HG02840 (cell line): ENCODE data around the gene CPEB1.

Source experiments
- ATAC-seq: cut with Tn5 transposase; IDR thresholded peaks from one replicate; pipeline ENCODE4 v1.9.1; 2021; ENCODE audit warnings: mild to moderate bottlenecking, moderate library complexity, moderate number of reproducible peaks; ENCODE audit not compliant: unreplicated experiment, low FRiP score

The CPEB1 gene

DNA sequence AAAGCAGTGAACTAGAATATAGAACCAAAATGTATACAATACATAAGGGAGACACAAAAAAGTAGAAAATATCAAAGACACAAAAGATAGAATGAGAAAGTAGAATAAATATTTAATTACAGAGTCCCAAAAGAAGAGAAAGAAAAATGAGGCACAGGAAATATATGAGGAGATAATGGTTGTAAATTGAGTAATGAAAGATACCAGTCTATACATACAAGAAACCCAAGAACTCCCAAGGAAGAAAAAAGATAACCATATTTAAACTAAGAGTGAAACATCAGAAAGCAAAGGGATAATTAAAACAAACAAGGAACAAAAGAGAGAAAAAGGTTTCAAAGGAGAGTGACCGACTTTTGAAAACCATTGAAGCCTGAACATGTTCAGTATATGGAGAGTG is 47.3 kb downstream of the CPEB1 start:
- ATAC-seq: no peak

DNA sequence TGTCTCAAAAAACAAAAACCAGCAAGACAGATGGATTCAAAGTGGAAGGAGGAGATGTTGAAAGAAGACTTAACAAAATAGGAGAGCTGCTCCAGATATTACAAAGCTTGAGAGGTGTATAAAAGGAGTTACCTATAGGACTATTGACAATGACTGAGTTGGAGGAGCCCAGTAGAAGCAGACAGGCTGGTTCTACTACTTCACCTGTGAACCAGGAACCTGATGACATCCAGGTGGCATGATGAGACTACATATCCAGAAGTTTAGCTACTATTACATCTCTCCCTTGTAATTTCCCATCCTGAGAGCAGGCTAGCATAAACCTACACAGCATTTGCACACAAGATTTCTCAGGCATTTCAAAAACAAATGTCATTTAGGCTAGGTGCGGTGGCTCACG is 49.3 kb downstream of the CPEB1 start:
- ATAC-seq: no peak

DNA sequence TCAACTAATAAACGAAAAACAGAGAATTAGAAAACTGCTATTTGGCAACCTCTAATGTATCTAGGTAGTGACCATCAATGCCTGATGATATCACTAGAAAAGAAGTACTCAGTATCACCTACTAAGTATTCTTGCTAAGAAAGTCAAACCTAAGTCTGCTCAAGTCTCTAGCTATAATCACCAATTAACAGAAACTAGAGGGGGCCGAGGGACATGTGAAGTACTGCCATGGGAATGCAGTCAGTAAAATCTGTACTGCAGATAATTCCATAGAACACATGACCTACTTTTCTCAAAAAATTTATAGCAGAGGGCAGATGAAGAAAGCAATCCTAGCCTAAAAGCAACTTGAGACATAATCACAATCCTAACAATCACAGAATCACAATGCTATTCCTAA is 51.4 kb downstream of the CPEB1 start:
- no peak for ATAC-seq

DNA sequence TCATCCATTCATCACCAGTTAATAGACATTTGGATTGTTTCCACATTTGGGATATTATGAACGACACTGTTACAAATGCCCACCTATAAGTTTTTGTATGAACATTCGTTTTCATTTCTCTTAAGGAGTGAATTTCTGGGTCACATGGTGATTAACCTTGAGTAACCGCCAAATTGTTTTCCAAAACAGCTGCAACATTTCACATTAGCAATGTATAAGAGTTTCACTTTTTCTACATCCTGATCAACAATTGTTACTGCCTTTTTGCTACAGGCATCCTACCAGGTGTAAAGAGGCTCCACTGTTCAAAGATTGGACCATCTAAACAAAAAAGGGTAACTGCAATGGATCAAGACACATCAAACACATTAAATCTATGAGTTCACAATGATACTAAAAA is 52.0 kb downstream of the CPEB1 start:
- no peak for ATAC-seq

DNA sequence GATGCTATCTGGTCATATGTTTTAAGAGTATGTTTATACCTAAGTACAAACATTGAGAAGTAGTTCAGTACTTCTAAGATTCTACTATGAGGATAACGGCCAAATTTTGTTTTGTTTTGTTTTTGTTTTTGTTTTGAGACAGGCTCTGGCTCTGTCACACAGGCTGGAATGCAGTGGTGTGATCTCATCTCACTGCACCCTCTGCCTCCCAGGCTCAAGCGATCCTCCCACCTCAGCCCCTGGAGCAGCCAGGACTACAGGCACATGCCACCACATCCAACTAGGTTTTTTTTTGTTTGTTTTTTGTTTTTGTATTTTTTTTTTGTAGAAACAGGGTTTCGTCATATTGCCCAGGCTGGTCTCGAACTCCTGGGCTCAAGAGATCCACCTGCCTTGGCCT is 59.4 kb downstream of the CPEB1 start:
- no peak for ATAC-seq

DNA sequence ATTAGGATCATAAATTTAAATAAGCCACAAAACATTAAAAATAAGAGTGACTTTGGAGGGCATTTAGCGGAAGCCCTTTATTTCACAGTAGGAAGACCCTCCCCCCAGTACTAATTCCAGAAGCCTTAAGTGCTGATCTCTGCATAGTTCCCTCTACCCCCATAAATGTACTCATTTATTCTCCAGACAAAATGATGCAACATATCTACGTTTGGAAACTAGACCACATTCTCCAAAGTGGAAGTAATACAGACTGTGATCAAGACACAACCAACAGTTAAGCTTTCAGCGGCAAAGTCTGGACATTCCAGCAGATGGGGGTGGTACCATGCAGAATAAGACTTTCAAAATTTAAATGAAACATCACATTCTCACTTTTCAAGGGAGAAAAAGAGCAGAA is 62.1 kb downstream of the CPEB1 start:
- no peak for ATAC-seq

DNA sequence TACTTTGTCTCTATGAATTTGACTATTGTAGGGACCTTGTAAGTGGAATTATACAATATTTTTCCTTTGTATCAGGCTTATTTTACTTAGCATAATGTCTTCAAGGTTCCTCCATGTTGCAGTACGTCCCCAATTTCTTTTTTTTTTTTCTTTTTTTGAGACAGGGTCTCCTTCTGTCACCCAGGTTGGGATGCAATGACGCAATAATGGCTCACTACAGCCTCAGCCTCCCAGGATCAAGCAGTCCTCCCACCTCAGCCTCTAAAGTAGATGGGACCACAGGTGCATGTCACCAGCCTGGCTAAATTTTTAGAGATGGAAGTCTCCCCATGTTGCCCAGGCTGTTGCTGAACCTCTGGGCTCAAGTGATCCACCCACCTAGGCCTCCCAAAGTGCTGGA is 66.5 kb downstream of the CPEB1 start:
- ATAC-seq: no peak

DNA sequence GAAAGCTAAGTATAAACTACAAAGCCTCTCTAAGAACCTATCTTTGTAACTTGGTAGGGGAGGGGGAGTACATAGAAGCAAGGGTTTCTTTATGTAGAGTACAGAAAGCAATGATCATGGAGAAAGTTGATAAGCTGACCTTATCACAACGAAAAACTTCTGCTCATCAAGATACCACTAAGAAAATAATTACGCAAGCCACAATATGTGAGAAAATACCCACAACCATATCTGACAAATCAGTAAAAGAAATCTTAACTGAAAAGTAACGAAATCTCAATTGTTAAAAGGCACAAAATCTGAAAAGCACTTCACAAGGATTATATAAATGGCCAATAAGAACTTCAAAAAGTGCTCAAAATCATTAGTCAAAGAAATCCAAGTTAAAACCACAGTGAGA is 71.8 kb downstream of the CPEB1 start:
- no peak for ATAC-seq

DNA sequence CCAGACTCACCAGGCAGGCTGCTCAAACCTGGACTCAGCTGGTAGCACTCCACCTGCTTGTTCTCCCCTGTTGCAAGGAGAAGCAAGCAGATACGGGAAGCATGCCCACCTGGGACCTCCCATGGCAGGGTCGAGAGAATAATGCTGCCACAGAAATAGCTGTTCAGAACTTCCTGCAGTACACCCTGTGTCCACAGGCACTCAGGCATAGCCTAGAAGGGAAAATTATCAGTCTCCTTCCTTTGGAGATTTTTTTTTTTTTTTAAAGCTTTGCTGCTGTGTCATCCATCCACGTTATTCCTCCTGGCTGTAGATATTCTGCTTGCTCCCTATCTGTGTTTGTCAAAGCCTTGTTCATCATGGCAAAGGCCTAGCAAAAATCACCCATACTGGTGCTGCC is 74.2 kb downstream of the CPEB1 start:
- no peak for ATAC-seq

DNA sequence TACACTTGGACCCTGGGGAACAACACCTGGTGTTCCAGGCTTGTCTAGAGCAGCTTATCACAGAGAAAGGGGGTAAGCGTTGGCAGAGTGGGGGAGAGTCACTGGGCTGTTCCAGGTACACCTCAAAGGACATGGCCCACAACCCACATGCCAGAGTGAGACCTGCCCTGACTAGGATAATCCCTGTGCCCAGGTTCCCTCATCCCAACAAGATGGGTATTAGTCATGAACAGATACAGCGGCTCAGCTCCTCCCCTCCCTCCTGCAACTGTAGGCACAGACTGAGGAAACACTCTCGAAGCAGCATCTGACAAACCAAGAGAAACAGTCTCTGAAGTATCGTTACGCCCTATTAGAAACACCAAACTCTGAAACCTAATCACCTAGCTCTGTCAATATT is 74.9 kb downstream of the CPEB1 start:
- ATAC-seq: no peak

DNA sequence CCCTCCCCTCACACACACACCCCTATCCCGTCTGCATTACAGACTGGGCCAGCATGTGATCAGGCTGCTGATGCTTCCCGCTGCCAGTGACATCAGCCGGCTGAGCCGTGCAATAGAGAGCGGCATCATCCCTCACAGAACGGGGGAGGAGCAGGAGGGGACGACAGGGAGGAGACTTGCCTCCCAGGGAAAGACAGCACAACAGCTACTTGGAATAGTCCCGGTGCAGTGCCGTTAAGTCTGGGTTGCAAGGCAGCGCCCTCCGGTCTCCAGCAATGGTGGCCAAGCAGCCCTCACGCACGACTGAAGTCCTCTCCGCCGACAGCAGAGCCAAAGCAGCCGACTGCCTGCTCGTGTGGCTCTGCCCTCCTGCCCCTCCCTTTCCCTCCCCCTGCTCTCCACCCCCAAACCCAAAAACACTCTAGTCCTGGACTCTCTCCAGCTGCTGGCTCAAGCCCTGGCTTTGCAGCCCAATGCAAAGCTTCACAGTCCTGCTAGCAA is 75.4 kb downstream of the CPEB1 start:
- no peak for ATAC-seq

DNA sequence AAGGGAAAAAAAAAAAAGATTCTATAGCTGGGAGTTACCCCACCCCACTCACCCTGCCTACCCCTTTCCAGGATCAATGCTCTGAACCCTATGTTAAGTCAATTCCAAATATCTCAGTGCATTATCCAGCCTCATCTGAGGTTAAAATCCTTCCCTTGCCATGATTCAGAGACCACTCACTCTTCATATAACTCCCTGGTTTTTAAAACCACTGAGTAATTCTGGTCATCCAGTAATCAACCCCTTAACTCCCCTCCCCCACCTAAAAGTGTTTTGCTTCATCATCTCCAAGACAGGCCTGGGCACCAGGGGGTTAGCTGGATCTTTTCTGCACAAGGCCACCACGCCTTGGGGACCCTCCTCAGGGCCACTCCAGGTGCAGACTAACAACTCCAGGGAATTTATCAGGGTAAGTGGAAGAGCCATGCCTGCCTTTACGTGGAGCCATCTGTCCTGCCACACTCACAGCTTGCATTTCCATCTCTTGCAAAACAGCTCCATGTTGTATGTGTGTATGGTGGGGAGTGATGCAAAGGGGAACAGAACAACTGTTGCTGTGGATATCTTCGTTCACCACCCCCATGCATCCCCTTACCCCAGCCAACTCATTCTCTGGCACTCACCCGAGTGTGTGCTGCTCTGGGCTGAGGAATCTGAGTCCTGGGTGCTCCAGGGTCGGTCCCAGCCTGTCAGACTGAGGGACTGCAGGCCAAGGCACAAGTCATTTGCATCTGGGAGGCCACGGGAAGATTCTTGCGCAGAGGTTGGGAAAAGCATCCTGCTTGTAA is 76.2 kb downstream of the CPEB1 start:
- ATAC-seq: no peak

DNA sequence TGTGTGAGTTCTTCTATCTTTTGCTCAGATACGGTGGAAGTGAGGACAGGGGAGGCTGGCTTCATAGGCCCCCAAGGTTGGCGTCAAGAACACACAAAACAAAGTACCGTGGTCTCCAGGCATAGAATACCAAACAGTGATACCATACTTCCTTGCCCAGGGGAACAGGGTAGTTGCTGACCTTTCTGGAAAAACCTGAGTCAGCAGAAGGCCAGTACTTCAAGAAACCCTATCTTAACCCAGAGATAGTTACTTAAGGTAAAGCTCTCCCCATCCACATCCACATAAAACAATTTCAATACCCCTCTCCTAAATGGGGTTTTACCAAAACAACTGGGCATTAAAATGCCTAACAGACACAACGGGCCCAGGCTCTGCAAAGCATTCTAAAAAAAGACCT is 77.3 kb downstream of the CPEB1 start:
- ATAC-seq: no peak

DNA sequence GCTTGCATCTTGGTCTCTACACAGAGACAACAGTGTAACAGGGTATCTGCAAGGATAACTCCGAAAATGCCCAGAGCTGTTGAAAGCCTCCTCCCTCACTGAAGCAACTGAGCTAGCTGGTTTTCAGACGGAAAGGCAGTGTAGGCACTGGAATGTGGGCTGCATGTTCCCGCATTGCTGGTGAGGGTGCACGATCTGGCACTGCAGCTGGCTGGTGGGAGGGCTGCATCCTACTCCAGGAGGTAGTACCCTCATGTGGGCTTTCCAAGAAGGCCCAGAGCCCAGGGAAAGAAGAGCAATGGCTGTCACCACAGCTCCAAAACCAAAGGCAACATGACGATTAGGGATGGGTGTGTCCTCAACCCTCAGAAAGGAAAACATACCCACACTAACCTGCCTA is 78.2 kb downstream of the CPEB1 start:
- ATAC-seq: no peak

DNA sequence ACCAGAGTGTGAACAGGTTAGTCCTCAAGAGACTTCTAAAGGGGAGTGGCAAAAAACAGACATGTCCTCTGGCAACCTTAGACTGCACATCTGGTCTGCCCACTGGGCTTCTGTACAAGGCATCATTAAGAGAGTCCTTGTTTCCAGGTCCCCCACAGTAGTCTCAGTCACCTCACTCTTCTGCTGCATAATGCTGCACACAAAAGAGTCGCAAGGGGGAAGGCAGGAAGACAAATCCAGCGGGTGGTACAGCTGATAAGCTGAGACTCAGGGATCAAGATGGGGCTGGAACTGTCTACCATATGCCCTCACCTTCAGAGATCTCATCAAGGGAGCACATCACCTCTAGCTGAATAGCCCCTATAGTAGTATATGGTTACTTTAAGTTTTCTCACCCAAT is 79.5 kb downstream of the CPEB1 start:
- no peak for ATAC-seq

DNA sequence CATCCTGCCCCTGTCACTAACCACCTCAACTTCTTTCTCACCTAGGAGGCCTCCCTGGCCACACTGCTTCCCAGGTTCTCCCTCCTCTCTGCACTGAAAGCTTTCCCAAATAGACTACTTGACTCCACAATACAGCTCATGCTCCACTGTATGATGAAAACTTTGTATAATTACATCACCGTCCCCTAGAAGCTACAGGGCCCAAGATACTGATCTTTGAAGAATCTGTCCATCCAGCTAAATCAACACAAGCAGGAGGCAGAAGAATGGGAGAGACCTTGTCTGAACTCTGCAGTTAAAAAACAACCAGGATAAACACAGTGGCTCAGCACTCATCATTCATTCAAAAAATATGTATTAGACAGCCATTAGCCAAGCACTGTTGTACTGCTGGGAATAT is 80.5 kb downstream of the CPEB1 start:
- no peak for ATAC-seq

DNA sequence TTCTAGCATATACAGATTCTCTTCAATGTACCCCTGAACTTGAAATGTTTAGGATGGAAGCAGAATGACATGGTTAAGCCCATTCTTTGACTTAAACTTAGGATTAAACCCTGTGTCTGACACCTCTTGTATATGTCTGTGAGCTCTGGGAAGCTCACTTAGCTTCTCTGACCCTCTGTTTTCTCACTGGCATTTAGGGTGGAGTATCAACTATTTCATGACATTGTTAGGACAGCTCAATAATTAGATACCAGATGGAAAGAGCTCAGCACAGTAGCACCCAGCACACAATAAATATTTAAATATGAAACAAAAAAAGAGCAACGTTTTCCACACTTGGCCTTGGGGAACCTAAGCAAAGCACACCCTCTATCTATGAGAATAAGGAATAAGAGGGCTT is 88.7 kb downstream of the CPEB1 start:
- no peak for ATAC-seq

DNA sequence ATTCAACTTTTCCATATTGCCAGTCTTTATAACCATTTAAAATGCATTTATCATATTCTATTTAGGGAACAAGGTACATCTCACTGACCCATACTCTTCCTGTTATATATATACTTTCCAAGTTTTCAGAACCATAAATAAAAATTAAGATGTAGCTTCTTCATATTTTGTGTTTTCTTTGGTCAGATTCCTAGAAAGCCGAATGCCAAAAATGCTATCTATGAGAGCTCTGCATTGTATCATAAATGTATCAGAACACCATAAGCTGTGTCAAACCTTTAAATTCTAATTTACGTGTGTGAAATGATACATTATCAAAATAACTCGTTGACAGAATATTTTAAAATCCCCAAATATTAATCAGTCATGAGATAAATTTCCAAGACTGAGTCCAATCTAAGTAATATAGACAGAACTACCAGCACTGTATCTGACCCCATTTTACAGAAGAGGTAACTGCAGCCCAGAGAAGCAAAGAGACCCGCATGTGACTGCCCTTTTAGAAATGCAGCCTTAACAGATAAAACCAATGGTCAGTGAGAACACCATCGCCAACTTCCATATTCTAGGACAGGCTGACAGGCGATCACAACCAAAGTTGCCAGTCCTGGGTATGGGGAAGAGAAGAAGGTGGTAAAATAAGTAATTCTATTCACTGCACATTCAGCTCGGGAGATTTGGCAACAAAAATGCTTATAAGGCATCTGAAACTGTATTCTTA is 90.7 kb downstream of the CPEB1 start:
- ATAC-seq: no peak

DNA sequence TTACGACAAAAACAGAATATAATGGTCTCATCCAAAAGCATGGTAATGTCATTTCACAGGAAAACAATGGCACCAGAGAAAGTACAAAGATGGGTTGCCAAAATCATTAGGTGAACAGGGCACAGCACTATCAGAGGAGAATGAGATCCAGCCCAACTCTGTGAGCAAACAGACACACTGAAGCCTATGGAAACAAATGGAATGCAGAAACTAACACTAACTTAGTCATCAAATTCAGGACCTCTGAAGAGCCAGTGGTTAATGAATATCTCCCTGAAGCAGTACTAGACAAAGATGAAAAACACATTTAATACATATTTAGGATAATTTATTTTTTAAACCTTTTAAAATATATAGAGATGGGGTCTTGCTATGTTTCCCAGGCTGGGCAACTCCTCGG is 92.3 kb downstream of the CPEB1 start:
- no peak for ATAC-seq

DNA sequence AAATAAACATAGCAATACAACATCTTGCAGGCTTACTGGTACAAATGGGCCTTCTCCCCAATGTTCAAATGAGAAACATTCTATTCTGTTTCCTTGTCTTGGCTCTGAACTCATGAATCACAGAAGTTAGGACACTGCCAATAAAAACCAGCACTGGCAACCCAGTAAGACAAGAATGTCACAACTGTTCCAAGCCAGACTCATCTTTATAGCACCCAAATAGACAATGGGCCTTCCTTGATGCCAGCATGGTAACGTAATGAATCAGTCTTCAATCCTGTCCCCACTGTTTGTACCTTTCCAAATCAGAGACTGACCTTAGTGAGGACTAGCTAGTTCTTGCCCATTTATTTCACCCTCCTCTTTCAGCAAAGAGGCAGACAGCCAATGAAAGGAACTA is 92.8 kb downstream of the CPEB1 start:
- no peak for ATAC-seq

DNA sequence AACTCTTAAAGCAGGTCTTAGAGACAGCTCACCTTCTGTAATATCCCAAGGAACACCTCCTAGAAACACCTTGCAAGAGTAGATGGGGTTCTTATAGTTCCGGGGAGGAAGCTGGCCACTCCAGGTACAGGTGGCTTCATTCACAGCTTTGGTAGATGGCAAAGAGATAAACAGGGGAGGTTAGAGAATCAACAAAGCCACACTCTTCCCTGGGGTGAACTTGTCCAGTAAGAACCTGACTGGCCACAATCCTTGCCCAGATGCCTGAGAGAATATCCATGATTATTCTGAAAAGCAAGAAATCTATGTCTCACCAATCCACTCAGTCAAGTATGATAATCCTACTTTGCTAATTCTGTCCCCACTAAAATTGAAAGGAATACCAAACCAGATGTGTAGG is 93.3 kb downstream of the CPEB1 start:
- ATAC-seq: no peak

DNA sequence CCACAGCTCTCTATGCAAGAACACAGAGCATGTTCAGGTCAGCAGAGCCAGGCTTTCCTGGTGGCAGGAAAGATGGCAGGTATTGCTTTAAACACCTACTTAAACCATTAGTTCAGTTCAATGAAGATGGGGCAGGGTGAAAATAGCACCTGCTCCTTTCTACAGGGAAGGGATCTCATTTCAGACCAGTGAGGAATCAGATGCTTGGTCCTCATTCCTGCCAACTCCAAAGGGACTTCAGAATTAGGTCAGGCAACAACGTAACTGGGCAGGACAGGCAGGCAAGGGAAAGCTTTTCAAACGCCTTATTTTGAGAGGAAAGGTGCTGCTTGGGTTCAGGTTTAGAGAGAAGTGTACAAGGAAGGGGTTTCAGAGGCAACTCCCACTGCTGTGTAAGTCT is 94.3 kb downstream of the CPEB1 start:
- ATAC-seq: no peak
